DOHH2 (cell line): ENCODE results near the gene PLXND1.

Experiments used
- H3F3A ChIP-seq: fragments of 200-600 bp; sonication (generic), shearing (Covaris generic); 2 replicates; pipeline ENCODE4 v1.6.0; 2016; ENCODE audit warnings: antibody characterized with exemption, mild to moderate bottlenecking; ENCODE audit not compliant: control insufficient read depth, insufficient read depth
- H3K27ac ChIP-seq: fragments of 200-600 bp; sonication (generic); 2 replicates; pipeline ENCODE4 v1.5.1; 2014; ENCODE audit warnings: low read depth, mild to moderate bottlenecking, low read length, moderate library complexity
- H3K27me3 ChIP-seq: fragments of 200-600 bp; sonication (generic); 2 replicates; pipeline ENCODE4 v1.6.1; 2014; ENCODE audit warnings: mild to moderate bottlenecking, low read length, mixed read lengths; ENCODE audit not compliant: control insufficient read depth
- H3K36me3 ChIP-seq: fragments of 200-600 bp; sonication (generic); 2 replicates; pipeline ENCODE4 v1.6.1; 2014; ENCODE audit warnings: mild to moderate bottlenecking, low read length, moderate library complexity, mixed read lengths; ENCODE audit not compliant: control insufficient read depth
- H3K4me1 ChIP-seq: fragments of 200-600 bp; sonication (generic); 2 replicates; pipeline ENCODE4 v1.6.1; 2014; ENCODE audit warnings: mild to moderate bottlenecking, low read length, mixed read lengths; ENCODE audit not compliant: control insufficient read depth
- H3K4me2 ChIP-seq: fragments of 200-600 bp; sonication (generic); 2 replicates; pipeline ENCODE4 v1.6.0; 2014; ENCODE audit warnings: mild to moderate bottlenecking, low read length, moderate library complexity
- H3K4me3 ChIP-seq: fragments of 200-600 bp; sonication (generic); 2 replicates; pipeline ENCODE4 v1.5.1; 2014; ENCODE audit warnings: mild to moderate bottlenecking, low read length, mixed read lengths
- H3K79me2 ChIP-seq: fragments of 200-600 bp; sonication (generic); 2 replicates; pipeline ENCODE4 v1.6.1; 2014; ENCODE audit warnings: mild to moderate bottlenecking, low read length, mixed read lengths; ENCODE audit not compliant: control insufficient read depth
- H3K9me2 ChIP-seq: fragments of 200-600 bp; sonication (generic); replicated peaks from 2 replicates; pipeline ENCODE4 v1.6.1; 2014; ENCODE audit warnings: mild to moderate bottlenecking, low read length, mixed read lengths; ENCODE audit not compliant: control insufficient read depth
- H3K9me3 ChIP-seq: fragments of 200-600 bp; sonication (generic); 2 replicates; pipeline ENCODE4 v1.6.1; 2014; ENCODE audit warnings: antibody characterized with exemption, low read length, mixed read lengths; ENCODE audit not compliant: control insufficient read depth, insufficient read depth
- H4K20me1 ChIP-seq: fragments of 200-600 bp; sonication (generic); 2 replicates; pipeline ENCODE4 v1.6.0; 2014; ENCODE audit warnings: low read depth, mild to moderate bottlenecking, antibody characterized with exemption, low read length, moderate library complexity; ENCODE audit not compliant: control insufficient read depth, insufficient read depth
- CTCF ChIP-seq: fragments of 200-600 bp; sonication (generic); IDR thresholded peaks from one replicate; pipeline ENCODE4 v1.5.1; 2014; ENCODE audit warnings: antibody characterized with exemption, mild to moderate bottlenecking, low read depth, low read length; ENCODE audit not compliant: poor library complexity, severe bottlenecking
- EZH2phosphoT487 ChIP-seq: fragments of 200-600 bp; sonication (generic); IDR thresholded peaks from 2 replicates; pipeline ENCODE4 v1.6.1; 2017; ENCODE audit warnings: borderline replicate concordance, mild to moderate bottlenecking, antibody characterized with exemption, low read length, moderate library complexity, mixed read lengths

The PLXND1 gene

DNA sequence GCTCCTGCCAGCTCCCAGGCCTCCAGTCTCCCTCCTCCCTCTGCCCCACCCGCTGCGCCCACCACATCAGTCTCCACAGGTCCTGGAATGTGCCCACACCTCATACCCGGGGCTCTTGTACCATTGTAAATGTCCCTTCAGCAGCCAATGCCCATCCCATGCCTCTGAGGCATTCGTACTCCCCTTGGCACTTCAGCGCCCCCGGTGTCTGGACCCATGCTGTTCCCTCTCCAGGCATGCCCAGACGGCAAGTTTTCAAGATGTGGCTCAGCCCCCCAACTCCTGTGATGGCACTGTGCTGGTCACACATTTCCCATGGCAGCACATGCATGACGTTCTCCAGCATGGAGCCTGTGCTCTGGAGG is 13.3 kb downstream of the PLXND1 start:
- no peak for TF ChIP-seq EZH2phosphoT487
- TF ChIP-seq CTCF = peak; percentile 21
- H3K4me3 ChIP-seq = no peak overlapping the region
- H3K27ac ChIP-seq = no peak overlapping the region
- H4K20me1 ChIP-seq = no peaks in the 10 kb centered on the region
- H3K79me2 ChIP-seq = no peaks in the 10 kb centered on the region
- H3K9me2 ChIP-seq = no peaks in the 10 kb centered on the region
- H3K4me1 ChIP-seq = peaks cover 21% of the 10 kb centered on the region
- H3K27me3 ChIP-seq = peaks cover 16% of the 10 kb centered on the region
- H3K4me2 ChIP-seq = no peak overlapping the region
- no peaks in the 10 kb centered on the region for H3K36me3 ChIP-seq
- no peaks in the 10 kb centered on the region for H3F3A ChIP-seq
- H3K9me3 ChIP-seq = no peaks in the 10 kb centered on the region

GRCh38 chr3:129592381-129593131 is 13.9 kb downstream of the PLXND1 start:
- H3K27ac ChIP-seq = no peak overlapping the region
- H3K9me2 ChIP-seq = no peaks in the 10 kb centered on the region
- TF ChIP-seq EZH2phosphoT487 (no peak), CTCF (no peak)
- no peaks in the 10 kb centered on the region for H3K79me2 ChIP-seq
- H3K9me3 ChIP-seq = no peaks in the 10 kb centered on the region
- peak overlapping the region; percentile 31 for H3K4me2 ChIP-seq
- no peaks in the 10 kb centered on the region for H3K36me3 ChIP-seq
- peaks cover 16% of the 10 kb centered on the region for H3K27me3 ChIP-seq
- no peak overlapping the region for H3K4me3 ChIP-seq
- H4K20me1 ChIP-seq = no peaks in the 10 kb centered on the region
- H3K4me1 ChIP-seq = peaks cover 21% of the 10 kb centered on the region
- no peaks in the 10 kb centered on the region for H3F3A ChIP-seq

- peak overlapping the region; percentile 31; the same call in 1 of the 2 replicates for H3K4me2 ChIP-seq
- peaks cover 16% of the 10 kb centered on the region for H3K27me3 ChIP-seq
- TF ChIP-seq EZH2phosphoT487 (no peak), CTCF (no peak)
- H3K9me2 ChIP-seq = no peaks in the 10 kb centered on the region
- no peaks in the 10 kb centered on the region for H3F3A ChIP-seq
- H3K9me3 ChIP-seq = no peaks in the 10 kb centered on the region
- H3K4me3 ChIP-seq = no peak overlapping the region
- no peak overlapping the region for H3K27ac ChIP-seq
- H4K20me1 ChIP-seq = no peaks in the 10 kb centered on the region
- H3K4me1 ChIP-seq = peaks cover 21% of the 10 kb centered on the region
- no peaks in the 10 kb centered on the region for H3K36me3 ChIP-seq
- no peaks in the 10 kb centered on the region for H3K79me2 ChIP-seq
Measured at GRCh38 chr3:129591932-129592331, 14.5 kb downstream of the PLXND1 start.

- H3K4me1 ChIP-seq = peaks cover 21% of the 10 kb centered on the region
Measured at GRCh38 chr3:129590215-129590614, 16.3 kb downstream of the PLXND1 start.

More at GRCh38 chr3:129590215-129590614, 16.3 kb downstream of the PLXND1 start:
- Histone ChIP-seq H3K4me2 (no peak overlapping the region), H4K20me1 (no peaks in the 10 kb centered on the region), H3K9me2 (no peaks in the 10 kb centered on the region), H3K79me2 (no peaks in the 10 kb centered on the region), H3K36me3 (no peaks in the 10 kb centered on the region), H3K4me3 (no peak overlapping the region), H3K27ac (no peak overlapping the region), H3K9me3 (no peaks in the 10 kb centered on the region), H3K27me3 (peaks cover 16% of the 10 kb centered on the region), H3F3A (no peaks in the 10 kb centered on the region)
- TF ChIP-seq EZH2phosphoT487 = no peak
- TF ChIP-seq CTCF = no peak
